NCI-H748 (cell line): ENCODE data around the gene C1orf21.

Experiments used
- DNase-seq: peaks from one replicate; lab custom pipeline; 2025; ENCODE audit not compliant: unreplicated experiment; lab: John Stamatoyannopoulos, UW

C1orf21 gene

GRCh38 chr1:184443201-184443600, 56.4 kb downstream of the C1orf21 start:
- DNase-seq = no peak

- DNase-seq = no peak
Measured at GRCh38 chr1:184443624-184444023, 56.8 kb downstream of the C1orf21 start.

DNA sequence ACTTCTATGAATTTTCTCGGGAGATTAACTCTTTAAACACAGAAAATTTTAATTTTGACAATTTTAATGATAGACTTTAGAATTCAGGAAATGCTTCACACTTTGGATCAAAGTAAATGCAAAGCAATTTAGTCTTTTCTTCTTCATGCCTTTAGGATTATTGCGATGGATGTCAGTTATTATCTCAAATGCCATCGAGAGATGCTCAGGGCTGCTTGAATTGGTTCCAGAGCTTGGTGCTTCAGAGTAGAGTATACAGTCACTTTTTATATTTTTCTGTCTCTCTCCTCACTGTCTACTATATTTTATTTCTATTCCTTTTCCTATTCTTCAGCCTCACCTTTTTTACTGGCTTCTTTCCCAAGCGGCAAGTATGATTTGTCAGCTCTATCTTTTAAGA, 59.2 kb downstream of the C1orf21 start:
- DNase-seq = no peak

DNA sequence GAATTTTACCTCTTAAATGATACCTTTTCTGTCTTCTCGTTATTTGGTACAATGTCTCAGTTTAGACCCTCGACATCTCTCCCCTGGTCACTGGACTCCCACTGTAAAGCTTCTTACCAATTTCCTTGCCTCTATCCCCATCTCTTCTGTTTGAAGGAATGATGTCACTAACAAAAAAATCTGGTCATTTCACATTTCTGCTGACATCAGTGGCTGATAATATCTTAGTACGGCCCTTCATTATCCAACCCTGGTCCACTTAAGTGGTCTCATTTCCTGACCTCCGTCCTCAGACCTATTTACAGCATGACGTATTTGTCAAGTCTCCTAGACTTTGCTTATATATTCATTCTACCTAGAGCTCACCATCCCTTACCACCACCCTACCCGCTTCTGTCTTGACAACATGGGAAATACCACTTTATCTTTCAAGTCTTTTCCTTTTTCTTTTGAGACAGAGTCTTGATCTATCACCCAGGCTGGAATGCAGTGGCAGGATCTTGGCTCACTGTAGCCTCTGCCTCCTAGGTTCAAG, 60.9 kb downstream of the C1orf21 start:
- no peak for DNase-seq

GRCh38 chr1:184449916-184450315, 63.1 kb downstream of the C1orf21 start:
- DNase-seq = no peak

GRCh38 chr1:184455786-184456185, 69.0 kb downstream of the C1orf21 start:
- no peak for DNase-seq

DNA sequence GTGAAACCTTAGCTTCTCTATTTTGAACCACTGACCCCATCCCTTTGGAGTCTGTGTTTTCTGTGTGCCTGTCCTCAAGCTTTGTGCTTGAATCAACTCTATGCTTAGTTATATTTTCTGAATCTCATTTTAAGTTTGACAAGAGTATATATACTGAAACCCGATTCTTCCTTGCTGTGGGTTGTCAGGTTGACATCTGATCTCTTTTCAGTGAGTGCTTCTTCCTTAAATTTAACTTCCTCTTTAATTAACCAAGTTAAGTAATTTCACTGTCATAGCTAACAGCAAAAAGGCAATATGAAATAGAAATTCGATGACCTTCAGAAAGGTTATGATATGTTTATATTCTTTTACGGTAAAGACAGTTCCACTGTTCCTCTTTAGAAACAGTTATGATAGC, 69.4 kb downstream of the C1orf21 start:
- no peak for DNase-seq

- no peak for DNase-seq
Measured at GRCh38 chr1:184457500-184457899, 70.7 kb downstream of the C1orf21 start.

GRCh38 chr1:184461321-184461720, 74.5 kb downstream of the C1orf21 start:
- no peak for DNase-seq

GRCh38 chr1:184462155-184462554, 75.3 kb downstream of the C1orf21 start:
- no peak for DNase-seq

DNA sequence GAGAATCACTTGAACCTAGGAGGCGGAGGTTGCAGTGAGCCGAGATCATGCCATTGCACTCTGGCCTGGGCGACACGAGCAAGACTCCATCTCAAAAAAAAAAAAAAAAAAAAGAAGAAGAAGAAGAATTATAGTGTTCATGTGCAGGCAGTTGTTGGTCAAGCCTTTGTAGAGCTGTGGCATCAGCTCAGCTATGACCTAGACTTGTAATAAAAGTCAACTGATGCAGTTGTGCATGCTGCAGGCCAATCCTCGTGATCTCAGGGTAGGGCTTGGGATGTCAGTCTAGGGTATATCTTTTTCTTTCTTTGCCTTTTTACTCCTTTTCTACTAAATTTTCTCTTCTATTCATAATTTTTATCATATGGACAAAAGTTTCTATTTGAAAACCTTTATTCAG, 76.2 kb downstream of the C1orf21 start:
- DNase-seq = no peak

GRCh38 chr1:184463680-184464079, 76.9 kb downstream of the C1orf21 start:
- DNase-seq = no peak

- no peak for DNase-seq
Measured at GRCh38 chr1:184464757-184465156, 77.9 kb downstream of the C1orf21 start.

DNA sequence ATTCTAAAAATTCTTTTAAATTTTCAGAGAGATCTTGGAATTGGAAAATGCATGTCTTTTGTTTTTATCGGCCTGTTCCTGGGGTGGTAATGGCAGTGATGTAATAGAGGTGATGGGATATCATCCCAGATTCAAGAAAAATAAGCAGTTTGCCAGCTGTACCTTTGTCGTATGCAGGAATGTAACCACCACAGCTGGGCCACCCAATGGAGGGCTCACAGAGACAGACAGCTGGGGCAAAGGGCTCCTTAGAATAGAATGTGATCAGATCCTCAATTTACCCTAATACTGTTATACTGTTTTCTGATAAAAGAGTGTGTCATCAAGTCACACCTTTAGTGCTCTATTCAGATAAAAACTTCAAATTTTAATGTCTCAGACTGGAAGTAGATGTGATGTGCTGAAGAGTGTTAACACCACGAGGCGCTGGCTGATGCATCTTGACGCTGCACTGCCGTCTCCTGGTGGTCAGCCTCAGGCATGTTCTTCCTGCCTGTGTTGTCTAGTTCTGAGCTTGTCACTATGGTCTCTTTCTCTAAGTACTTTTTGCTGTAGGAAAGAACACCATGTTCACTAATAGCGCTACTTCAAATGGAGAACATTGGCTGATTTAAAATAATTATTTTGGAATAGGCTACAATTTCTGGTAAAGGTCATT, 78.8 kb downstream of the C1orf21 start:
- DNase-seq = no peak

DNA sequence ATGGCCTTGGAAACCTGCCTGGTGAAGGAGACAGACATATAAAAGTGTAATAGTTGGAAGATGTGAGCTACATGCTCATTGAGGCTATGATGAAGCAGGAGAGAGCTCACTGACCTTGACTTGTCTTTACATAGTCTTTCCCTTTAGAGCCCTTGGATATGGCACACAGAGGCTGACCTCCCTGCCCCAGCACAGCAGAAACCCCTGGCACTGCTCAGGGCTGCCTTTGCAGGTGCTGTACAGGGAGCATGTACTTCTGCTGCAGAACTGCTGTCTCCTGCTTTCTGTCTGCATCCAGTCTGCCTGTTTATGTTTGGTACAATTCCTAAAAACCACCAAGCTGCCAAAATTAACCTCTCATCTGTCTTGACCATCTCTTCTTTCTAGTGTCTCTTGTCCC, 80.5 kb downstream of the C1orf21 start:
- DNase-seq = no peak

DNA sequence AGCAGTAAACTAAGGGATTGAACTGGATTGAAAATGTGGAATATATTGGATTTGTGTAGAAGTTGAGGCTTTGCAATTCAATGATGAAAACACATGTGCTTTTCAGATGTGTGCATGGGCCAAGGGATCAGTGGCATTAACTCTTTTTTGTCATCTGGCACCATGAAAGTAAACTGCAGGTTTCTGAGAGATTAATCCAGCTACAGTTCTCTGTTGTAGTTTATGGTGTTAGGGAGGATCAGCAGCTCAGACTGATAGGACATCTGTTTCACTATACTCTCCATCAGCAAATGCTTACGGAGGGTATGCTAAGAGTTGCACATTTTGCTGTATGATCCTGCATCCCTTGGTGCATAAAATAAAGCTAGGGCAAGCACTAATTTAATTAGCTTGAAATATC, 82.6 kb downstream of the C1orf21 start:
- DNase-seq = no peak

DNA sequence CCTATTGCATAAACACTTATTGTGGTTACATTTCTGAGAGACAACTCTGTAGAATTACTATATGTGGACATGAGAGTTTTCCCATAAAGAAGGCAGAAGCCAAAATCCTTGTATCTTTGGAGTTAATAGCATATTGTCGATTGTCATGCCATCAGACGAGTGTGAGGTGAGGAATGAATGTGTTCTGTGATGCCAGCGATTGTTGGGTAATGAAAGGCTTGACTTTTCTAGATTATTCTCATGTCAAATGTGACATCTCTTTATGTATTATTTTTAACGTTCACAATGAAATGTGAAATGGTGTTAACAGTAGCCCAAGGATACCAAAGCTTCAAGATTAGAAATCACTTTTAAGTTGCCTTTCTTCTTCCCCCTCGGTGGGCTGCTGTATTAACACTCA, 84.9 kb downstream of the C1orf21 start:
- no peak for DNase-seq

DNA sequence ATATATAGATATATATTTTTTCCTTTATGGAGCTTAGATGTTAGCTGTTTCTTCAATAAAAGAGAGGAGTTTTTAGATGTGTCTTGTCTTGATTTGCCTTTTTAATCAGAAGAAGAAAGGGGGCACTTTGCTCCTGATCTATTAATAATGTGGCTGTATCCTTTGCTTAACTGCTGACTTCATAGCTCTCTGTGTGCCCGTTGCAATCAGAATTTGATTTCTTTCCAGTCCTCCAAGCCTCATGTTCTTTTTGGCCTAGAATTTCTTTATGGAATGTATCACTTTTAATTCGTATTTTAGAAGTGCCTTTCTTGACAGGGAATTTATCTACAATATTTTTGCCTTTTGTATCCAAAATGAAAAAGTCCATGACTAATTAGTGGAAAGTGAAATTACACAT, 85.3 kb downstream of the C1orf21 start:
- DNase-seq = no peak

DNA sequence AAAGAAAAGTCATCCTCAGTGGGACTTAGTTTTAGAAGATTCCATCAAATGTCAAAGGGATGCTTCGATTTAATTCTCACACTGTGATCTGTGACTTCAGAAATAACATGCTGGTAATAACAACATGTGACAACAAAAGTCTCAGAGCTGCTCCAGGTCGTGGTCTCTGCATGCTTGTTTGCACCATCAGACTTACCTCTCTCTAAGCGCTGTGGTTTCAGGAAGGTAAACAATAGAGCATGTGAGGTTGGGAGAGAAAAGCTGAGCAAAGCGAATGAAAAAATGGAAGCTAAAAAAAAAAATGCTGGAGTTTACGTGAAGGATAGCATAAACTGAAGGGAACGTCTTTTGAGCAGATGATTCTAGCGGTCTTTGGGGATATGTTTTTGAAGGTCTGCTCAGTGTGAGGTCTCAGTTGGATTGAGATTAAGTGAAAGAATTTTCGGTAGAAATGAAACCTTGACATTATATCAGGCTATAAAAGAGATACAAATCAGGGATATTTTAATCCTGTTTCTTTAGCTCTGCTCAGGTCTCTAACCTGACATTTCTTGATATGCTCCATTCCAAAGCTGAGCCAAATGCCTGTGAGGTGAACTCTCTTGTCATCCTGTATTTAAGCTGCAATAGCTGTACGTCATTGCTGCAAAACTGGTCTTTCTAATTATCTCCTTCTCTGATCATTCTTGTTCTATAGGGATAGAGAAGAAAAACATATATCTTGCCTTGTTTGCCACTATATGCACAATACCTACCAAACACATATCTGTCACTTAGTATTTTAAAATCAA, 86.5 kb downstream of the C1orf21 start:
- no peak for DNase-seq

DNA sequence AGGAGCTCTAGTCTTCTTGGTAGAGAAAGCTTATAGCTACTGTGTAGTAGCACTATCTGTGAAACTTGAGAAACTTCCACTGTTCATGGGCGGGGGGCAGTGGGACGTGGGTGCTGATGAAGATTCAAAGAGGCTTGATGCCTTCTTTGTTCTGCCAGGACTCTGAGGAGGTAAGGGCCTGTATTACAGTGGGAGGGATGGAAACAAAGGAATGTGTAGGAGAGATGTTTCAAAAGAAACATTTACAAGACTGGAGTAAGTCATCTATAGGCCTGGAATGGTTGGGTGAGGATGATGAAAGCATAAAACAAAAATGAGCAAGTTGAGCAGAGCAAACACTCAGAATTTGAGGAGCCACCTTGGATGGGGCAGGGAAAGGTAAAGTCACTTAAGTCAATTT, 89.4 kb downstream of the C1orf21 start:
- no peak for DNase-seq

DNA sequence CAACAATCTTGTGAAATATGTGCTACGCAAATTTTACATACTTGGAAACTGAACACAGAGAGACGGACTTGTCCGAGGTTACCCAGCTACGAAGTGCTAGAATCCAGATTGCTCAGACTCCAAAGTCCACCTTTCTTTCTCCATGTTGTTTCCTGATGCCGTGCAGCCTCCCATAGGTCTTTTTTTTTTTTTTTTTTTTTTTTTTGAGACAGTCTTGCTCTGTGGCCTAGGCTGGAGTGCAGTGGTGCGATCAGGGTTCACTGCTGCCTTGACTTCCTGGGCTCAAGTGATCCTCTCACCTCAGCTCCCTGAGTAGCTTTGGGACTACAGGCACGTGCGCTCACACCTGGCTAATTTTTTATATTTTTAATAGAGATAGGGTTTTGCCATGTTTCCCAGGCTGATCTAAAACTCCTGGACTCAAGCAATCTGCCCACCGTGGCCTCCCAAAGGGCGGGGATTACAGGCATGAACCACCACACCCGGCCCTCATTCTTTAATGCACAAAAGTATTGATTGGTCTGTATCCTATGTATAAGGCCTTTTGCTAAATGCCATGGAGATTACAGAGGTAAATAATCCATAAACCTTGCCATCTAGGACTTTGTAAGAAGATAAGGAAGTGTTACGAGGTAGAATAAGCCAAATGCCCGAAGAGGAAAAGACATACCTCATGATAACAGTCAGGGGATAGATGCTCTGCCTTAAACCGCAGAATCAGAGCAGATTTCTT, 92.8 kb downstream of the C1orf21 start:
- DNase-seq = no peak

DNA sequence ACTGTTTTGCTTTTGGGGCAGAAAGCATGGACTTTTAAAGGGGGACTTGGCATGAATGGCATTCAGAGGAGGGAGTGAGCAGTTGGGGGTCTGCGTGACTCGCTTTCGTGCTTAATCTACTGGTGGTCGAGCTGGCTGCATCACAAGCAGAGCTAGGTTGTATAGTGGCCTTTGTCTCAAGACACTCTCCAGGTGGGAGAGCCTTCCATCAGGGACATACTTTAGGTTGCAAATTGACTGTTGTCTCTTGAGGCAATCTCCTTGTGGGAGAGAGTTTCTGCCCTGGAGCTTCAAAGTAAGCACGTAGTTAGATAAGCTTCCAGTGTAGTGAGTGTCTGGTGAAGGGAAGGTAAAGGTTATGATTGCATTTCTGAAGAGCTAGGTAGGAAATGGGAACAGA, 93.9 kb downstream of the C1orf21 start:
- DNase-seq = no peak
